ENCODE results near the gene ADAM15.

ADAM15 gene

DNA sequence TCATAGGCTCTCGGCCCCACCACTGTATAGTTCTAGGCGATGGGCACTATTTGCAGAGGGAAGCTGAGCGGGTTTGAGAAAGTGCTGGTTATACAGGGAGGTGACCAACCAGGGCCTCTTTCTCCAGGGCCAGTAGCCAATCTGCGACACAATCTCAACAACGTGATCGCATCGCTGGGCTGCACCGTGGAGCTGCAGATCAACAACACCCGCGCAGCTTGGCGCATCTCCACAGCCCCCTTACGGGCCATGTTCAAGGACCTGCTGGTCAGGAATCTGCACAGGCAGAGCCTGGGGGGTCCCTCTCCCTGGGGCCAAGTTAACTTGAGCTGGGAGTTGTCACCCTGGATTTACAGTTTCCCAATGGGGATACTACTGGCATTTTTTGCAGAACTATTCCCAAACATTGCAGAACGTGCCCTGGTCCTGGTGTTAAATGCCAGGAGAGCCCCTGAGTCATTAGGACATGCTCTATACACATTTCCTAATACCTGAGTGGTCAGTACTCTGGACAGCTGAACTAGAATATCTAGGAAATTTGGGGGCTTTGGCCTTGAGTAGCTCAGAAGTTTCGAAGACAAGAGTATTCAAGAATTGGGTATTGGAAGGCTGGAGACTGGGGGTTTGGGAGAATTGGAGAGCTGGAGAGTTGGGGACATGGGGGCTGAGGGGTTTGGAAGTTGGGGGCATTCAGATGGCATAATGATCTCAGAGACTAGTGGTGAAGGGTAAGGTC, 10.6 kb upstream of the ADAM15 start:
- H3K79me2 ChIP-seq (ENCODE audit: control insufficient read depth, low read length) = no peaks in the 10 kb centered on the region
- no peak overlapping the region for H3K4me2 ChIP-seq (ENCODE audit: low read length)
- no peak for TF ChIP-seq EZH2phosphoT487 (IDR thresholded peaks at IDR 0.05; ENCODE audit: borderline replicate concordance, low read length)
- TF ChIP-seq, protein P1, sequence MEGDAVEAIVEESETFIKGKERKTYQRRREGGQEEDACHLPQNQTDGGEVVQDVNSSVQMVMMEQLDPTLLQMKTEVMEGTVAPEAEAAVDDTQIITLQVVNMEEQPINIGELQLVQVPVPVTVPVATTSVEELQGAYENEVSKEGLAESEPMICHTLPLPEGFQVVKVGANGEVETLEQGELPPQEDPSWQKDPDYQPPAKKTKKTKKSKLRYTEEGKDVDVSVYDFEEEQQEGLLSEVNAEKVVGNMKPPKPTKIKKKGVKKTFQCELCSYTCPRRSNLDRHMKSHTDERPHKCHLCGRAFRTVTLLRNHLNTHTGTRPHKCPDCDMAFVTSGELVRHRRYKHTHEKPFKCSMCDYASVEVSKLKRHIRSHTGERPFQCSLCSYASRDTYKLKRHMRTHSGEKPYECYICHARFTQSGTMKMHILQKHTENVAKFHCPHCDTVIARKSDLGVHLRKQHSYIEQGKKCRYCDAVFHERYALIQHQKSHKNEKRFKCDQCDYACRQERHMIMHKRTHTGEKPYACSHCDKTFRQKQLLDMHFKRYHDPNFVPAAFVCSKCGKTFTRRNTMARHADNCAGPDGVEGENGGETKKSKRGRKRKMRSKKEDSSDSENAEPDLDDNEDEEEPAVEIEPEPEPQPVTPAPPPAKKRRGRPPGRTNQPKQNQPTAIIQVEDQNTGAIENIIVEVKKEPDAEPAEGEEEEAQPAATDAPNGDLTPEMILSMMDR (IDR thresholded peaks at IDR 0.05; ENCODE audit: low read depth, low read length, poor library complexity, severe bottlenecking) = no peak
- H3K4me1 ChIP-seq (ENCODE audit: control insufficient read depth, low read length) = peaks cover 3% of the 10 kb centered on the region
- H3K27ac ChIP-seq (ENCODE audit: low read depth, low read length) = no peak overlapping the region
- H3K27me3 ChIP-seq (ENCODE audit: control insufficient read depth, low read length) = peaks cover 32% of the 10 kb centered on the region
- no peaks in the 10 kb centered on the region for H3K36me3 ChIP-seq (ENCODE audit: control insufficient read depth, low read length)
- no peaks in the 10 kb centered on the region for H3K9me3 ChIP-seq (ENCODE audit: control insufficient read depth, insufficient read depth, low read length)
- no peaks in the 10 kb centered on the region for H3F3A ChIP-seq (ENCODE audit: control insufficient read depth, insufficient read depth)
- H3K9me2 ChIP-seq (replicated peaks; ENCODE audit: control insufficient read depth, low read length) = no peaks in the 10 kb centered on the region
- H3K4me3 ChIP-seq (ENCODE audit: low read length) = no peak overlapping the region
- H4K20me1 ChIP-seq (ENCODE audit: control insufficient read depth, insufficient read depth, low read depth, low read length) = no peaks in the 10 kb centered on the region

DNA sequence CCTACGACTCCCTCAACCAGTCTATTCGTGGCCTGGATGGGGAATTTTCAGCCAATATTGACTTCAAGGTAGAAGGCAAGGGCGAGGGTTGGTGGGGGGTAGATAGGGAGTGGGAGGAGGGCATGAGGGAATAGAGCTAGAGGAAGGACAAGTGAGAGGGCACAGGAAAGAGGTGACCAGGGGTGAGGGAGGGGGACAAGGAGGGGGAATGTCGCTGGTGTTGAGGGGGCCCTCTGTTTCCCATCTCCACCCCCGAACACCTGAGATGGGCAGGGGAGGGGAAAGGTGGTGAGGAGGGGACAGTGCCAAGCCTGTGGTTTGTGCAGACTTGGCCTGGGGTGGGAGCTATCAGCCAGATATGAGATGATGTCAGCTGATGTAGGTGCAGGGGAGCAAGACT, 8.3 kb upstream of the ADAM15 start:
- H4K20me1 ChIP-seq (ENCODE audit: control insufficient read depth, insufficient read depth, low read depth, low read length) = no peaks in the 10 kb centered on the region
- H3K79me2 ChIP-seq (ENCODE audit: control insufficient read depth, low read length) = no peaks in the 10 kb centered on the region
- TF ChIP-seq, protein P1 (IDR thresholded peaks at IDR 0.05; ENCODE audit: low read depth, low read length, poor library complexity, severe bottlenecking) = no peak
- TF ChIP-seq EZH2phosphoT487 (IDR thresholded peaks at IDR 0.05; ENCODE audit: borderline replicate concordance, low read length) = no peak
- H3K4me2 ChIP-seq (ENCODE audit: low read length) = no peak overlapping the region
- H3K27me3 ChIP-seq (ENCODE audit: control insufficient read depth, low read length) = peaks cover 30% of the 10 kb centered on the region
- H3K4me3 ChIP-seq (ENCODE audit: low read length) = no peak overlapping the region
- H3F3A ChIP-seq (ENCODE audit: control insufficient read depth, insufficient read depth) = no peaks in the 10 kb centered on the region
- H3K4me1 ChIP-seq (ENCODE audit: control insufficient read depth, low read length) = peaks cover 3% of the 10 kb centered on the region
- H3K27ac ChIP-seq (ENCODE audit: low read depth, low read length) = no peak overlapping the region
- H3K36me3 ChIP-seq (ENCODE audit: control insufficient read depth, low read length) = no peaks in the 10 kb centered on the region
- H3K9me2 ChIP-seq (replicated peaks; ENCODE audit: control insufficient read depth, low read length) = no peaks in the 10 kb centered on the region
- no peaks in the 10 kb centered on the region for H3K9me3 ChIP-seq (ENCODE audit: control insufficient read depth, insufficient read depth, low read length)

DNA sequence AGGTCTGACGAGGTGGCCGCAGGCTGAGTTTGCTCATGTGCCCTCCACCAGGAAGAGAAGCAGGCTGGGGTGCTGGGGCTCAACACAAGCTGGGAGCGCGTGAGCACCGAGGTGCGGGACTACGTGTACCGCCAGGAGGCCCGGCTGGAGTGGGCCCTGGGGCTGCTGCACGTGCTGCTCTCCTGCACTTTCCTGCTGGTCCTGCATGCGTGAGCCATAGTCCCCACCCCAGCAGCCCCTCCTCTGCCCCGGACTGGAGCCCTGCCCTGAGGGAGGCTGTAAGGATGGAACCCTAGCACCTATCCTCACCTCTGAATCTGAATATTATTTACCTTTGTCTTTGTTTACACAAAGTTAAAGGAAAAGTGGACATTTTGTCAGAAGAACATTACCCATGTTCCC, 7.8 kb upstream of the ADAM15 start:
- Histone ChIP-seq H3F3A (ENCODE audit: control insufficient read depth, insufficient read depth) (no peaks in the 10 kb centered on the region), H4K20me1 (ENCODE audit: control insufficient read depth, insufficient read depth, low read depth, low read length) (no peaks in the 10 kb centered on the region), H3K9me2 (replicated peaks; ENCODE audit: control insufficient read depth, low read length) (no peaks in the 10 kb centered on the region), H3K4me1 (ENCODE audit: control insufficient read depth, low read length) (peaks cover 3% of the 10 kb centered on the region), H3K4me3 (ENCODE audit: low read length) (no peak overlapping the region), H3K4me2 (ENCODE audit: low read length) (no peak overlapping the region), H3K27me3 (ENCODE audit: control insufficient read depth, low read length) (peaks cover 25% of the 10 kb centered on the region), H3K79me2 (ENCODE audit: control insufficient read depth, low read length) (no peaks in the 10 kb centered on the region), H3K36me3 (ENCODE audit: control insufficient read depth, low read length) (no peaks in the 10 kb centered on the region), H3K27ac (ENCODE audit: low read depth, low read length) (no peak overlapping the region), H3K9me3 (ENCODE audit: control insufficient read depth, insufficient read depth, low read length) (no peaks in the 10 kb centered on the region)
- TF ChIP-seq, protein P1 (IDR thresholded peaks at IDR 0.05; ENCODE audit: low read depth, low read length, poor library complexity, severe bottlenecking) = no peak
- TF ChIP-seq EZH2phosphoT487 (IDR thresholded peaks at IDR 0.05; ENCODE audit: borderline replicate concordance, low read length) = no peak

All from DOHH2 (cell line).